ENCODE data around the gene CTXND2.

GRCh38 chr1:150873521-150873920 lies 13.4 kb upstream of the CTXND2 start:
- no peak for TF ChIP-seq ZBTB33 (CRISPR knock-in tag; IDR thresholded peaks at IDR 0.05)
- TF ChIP-seq EP300 (IDR thresholded peaks at IDR 0.05; ENCODE audit: low read length), result no peak
- TF ChIP-seq, protein P1, sequence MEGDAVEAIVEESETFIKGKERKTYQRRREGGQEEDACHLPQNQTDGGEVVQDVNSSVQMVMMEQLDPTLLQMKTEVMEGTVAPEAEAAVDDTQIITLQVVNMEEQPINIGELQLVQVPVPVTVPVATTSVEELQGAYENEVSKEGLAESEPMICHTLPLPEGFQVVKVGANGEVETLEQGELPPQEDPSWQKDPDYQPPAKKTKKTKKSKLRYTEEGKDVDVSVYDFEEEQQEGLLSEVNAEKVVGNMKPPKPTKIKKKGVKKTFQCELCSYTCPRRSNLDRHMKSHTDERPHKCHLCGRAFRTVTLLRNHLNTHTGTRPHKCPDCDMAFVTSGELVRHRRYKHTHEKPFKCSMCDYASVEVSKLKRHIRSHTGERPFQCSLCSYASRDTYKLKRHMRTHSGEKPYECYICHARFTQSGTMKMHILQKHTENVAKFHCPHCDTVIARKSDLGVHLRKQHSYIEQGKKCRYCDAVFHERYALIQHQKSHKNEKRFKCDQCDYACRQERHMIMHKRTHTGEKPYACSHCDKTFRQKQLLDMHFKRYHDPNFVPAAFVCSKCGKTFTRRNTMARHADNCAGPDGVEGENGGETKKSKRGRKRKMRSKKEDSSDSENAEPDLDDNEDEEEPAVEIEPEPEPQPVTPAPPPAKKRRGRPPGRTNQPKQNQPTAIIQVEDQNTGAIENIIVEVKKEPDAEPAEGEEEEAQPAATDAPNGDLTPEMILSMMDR (IDR thresholded peaks at IDR 0.05 in 2 of 3, conservative IDR thresholded peaks at IDR 0.05 in 1 of 3; ENCODE audit: insufficient read depth in 2 of 3, low read depth in 1 of 3, low read length in 3 of 3), result no peak
- TF ChIP-seq CEBPB (tag; IDR thresholded peaks at IDR 0.05), result no peak
- no peak for TF ChIP-seq NUFIP1 (IDR thresholded peaks at IDR 0.05; ENCODE audit: partially characterized antibody)
- TF ChIP-seq ZNF280B (CRISPR knock-in tag; IDR thresholded peaks at IDR 0.05), result no peak
- TF ChIP-seq ZNF444 (CRISPR knock-in tag; IDR thresholded peaks at IDR 0.05), result no peak
- no peak for TF ChIP-seq MAFG (tag; conservative IDR thresholded peaks at IDR 0.05)
- no peak for TF ChIP-seq ZNF232 (CRISPR knock-in tag; IDR thresholded peaks at IDR 0.05)
- TF ChIP-seq RNF2 (IDR thresholded peaks at IDR 0.05), result no peak
- TF ChIP-seq, protein P2, sequence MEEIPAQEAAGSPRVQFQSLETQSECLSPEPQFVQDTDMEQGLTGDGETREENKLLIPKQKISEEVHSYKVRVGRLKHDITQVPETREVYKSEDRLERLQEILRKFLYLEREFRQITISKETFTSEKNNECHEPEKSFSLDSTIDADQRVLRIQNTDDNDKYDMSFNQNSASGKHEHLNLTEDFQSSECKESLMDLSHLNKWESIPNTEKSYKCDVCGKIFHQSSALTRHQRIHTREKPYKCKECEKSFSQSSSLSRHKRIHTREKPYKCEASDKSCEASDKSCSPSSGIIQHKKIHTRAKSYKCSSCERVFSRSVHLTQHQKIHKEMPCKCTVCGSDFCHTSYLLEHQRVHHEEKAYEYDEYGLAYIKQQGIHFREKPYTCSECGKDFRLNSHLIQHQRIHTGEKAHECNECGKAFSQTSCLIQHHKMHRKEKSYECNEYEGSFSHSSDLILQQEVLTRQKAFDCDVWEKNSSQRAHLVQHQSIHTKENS (CRISPR knock-in tag; IDR thresholded peaks at IDR 0.05), result no peak
